ENCODE measurements around the gene ARMC12.
"Not testable (repeated sequence)": the region's sequence is repeated elsewhere in the genome, so short reads cannot be mapped to it uniquely, and the experiment has no call there.

The ARMC12 gene

DNA sequence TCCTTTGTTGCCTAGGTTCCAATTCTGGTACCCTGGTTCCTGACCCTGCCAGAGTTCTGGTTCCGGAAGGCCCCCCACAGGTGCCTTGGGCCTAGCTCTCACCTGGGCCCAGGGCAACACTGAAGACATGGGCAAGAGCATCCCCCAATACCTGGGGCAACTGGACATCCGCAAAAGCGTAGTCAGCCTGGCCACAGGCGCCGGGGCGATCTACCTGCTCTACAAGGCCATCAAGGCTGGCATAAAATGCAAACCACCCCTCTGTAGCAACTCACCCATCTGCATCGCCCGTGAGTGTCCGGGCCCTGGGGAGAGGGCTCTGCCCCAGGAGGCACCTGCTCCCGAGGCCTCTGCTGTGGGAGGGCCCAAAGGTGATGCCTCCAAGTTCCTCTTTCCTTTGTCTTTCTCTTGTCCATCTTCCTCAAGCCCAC, at the start of gene ARMC12:
TSS of gene ARMC12 (plus strand) at position 51 of the 431 bp plus-strand sequence. CDS start at position 128, 77 bp downstream.
- no peak for DNase-seq

DNA sequence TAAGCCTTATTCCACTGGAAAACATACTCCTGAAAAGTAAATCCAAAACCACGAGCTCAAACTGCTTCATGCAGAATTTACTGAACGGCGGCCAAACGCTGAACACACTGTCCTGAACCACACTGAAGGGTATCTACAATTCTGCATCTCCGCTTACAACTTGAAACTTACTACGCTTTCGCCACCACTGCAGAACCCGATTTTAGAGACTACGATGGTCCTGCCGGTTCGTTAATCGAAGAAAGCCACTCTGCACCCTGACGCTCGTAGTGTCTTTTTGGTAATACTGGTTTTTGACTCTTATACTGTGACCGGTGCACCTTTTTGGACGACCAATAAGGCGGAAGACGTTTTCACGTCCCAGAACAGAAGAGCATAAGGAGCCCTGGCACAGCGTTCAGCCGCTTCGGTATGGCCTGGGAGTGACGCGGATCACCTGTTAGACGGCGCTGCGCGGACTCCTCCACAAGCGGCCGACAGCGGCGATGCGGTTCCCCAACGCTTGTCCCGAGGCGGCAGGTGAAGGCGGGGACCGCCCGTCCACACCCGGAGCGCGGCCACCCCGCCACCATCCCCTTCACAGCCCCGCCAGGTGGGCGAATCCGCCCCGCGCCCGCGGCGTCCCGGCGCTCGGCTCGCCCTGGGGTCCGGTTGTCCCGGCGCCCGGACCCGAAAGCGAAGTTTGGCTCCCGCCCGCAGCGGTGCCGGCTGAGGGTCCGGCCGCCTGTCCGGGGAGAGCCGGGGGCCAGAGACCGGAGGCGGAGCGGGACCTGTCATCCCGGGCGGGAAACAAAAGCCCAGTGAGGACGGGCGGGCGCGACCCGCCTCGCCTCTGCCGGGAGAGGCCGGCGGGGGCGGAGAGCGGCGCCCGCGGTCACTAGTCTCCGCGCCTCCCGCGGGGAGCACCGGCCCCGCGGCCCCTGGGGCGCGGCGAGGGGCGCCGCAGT, 48.9 kb upstream of the ARMC12 start:
- peak; percentile 32 for DNase-seq

GRCh38 chr6:35688605-35689322, 48.1 kb upstream of the ARMC12 start, which contains the start of gene FKBP5:
TSS of gene FKBP5 (minus strand) at chr6:35688915. CDS start at chr6:35642824, 46,091 bp downstream.
- DNase-seq: peak; percentile 85

DNA sequence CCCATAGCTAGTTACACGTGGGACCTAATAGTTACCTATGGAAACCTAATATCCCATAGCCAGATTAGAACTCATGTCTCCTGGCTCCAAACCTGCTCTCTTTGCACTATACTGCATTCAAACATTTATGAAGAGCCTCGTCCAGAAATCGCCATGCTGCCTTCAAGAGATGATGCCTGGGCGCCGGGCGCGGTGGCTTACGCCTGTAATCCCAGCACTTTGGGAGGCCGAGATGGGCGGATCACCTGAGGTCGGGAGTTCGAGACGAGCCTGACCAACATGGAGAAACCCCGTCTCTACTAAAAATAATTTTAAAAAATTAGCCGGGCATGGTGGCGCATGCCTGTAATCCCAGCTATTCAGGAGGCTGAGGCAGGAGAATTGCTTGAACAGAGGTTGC, 46.8 kb upstream of the ARMC12 start:
- DNase-seq: not testable (repeated sequence)

GRCh38 chr6:35690484-35690883, 46.3 kb upstream of the ARMC12 start:
- DNase-seq: no peak

GRCh38 chr6:35691027-35691824, 45.6 kb upstream of the ARMC12 start:
- DNase-seq: no peak

DNA sequence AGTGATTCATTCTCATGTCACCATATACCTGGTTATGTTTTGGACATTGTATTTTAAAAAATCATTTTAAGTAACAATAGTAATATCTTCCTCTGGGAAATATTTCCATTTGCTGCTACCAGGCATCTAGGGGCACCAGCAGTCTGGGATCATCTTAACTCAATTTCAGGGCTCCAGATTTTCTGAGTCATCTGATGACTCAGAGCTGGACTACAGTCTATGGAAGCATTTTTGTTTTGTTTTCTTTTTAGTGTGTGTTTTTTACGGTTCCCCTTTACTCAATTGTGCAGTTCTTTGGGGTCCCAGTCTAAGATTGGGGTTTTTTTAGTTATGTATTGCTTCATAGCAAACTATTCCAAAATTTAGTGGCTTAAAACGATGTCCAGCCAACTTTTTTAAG, 42.4 kb upstream of the ARMC12 start:
- no peak for DNase-seq

GRCh38 chr6:35698430-35698829, 38.4 kb upstream of the ARMC12 start:
- not testable (repeated sequence) for DNase-seq

DNA sequence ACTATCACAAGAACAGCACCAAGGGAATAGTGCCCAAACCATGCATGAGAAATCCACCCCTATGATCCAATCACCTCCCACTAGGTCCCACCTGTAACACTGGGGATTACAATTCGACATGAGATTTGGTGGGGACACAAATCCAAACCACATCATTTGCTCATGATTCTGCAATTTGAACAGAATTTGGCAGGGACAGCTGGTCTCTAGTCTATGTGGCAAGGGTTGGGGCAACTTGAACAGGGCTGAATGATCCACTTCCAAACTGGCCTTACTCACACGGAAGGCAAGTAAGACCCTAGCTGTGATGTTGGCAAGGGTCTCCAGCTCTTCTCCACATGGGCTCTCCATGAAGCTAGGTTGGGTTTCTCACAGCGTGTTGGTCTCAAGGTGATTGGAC, 38.0 kb upstream of the ARMC12 start:
- DNase-seq: no peak

DNA sequence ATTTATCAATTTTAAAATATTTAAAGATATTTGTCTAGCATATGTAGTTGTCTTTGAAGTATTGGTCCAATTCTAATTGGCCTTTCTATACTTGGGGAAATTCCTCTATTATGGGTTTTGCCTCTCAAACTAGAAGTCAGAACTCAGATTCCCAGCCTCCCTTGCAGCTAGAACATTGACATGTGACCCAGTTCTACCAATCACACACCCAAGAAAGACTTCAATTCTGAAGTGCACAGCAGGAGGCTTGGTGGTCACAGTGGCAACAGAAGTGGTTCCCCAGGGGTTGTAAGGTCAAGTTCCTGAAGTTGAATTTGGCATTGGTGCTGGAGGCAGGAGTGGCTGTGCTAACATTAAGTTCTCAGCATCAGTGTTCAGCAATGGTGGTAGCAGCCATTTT, 33.3 kb upstream of the ARMC12 start:
- no peak for DNase-seq

DNA sequence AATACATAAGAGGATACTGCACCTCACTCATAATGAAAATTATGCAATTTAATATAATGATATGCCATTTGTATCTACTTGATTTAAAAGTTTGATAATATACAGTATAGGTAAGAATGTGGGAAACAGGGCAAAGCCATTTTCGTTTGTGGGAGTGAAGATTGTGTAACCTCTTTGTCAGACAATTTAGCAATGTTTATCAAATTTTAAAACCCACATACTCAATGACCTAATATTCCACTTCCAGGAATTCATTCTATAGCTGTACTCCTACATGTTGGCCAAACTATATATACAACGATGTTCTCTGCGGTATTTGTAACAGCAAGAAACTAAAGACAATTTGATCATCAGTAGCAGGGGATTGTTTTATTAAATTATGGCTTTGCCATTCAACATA, 30.4 kb upstream of the ARMC12 start:
- no peak for DNase-seq

GRCh38 chr6:35707714-35708407, 29.0 kb upstream of the ARMC12 start:
- no peak for DNase-seq

GRCh38 chr6:35708585-35708984, 28.2 kb upstream of the ARMC12 start:
- DNase-seq: no peak

- no peak for DNase-seq
These were observed 26.5 kb upstream of the ARMC12 start for GRCh38 chr6:35710241-35710847.

DNA sequence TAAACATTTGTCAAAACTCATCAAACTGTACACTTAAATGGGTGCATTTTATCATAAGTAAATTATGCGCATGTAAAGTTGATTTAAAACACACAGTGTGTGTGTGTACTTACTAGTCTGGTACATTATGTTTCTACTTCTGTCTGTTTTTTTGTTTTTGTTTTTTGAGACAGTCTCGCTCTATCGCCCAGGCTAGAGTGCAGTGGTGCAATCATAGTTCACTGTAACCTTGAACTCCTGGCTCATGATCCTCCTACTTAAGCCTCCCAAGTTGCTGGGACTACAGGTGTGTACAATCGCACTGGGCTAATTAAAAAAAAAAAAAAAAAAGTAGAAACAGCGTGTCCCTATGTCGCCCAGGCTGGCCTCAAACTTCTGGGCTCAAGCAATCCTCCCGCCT, 25.1 kb upstream of the ARMC12 start:
- no peak for DNase-seq

- DNase-seq: no peak
These were observed 23.6 kb upstream of the ARMC12 start for GRCh38 chr6:35713006-35713767.

DNA sequence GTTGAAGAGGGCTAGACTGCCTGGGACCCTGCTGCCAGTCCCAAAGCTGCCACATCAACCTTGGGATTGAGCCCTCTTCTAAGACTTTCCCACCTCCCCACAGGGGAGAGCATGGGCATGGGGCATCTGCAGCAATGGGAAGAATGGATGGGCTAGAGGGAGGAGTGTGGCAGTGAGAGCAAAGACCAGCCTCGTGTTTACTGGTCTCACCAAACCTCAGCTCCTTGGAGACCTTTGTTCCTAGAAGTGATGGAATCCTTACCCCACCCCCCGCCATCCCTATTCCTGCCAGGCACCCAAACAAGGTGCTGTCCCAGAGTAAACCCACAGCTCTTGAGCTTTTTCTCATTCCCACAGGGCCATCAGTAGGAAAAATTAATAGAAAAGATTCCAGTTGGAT, 20.0 kb upstream of the ARMC12 start:
- no peak for DNase-seq

DNA sequence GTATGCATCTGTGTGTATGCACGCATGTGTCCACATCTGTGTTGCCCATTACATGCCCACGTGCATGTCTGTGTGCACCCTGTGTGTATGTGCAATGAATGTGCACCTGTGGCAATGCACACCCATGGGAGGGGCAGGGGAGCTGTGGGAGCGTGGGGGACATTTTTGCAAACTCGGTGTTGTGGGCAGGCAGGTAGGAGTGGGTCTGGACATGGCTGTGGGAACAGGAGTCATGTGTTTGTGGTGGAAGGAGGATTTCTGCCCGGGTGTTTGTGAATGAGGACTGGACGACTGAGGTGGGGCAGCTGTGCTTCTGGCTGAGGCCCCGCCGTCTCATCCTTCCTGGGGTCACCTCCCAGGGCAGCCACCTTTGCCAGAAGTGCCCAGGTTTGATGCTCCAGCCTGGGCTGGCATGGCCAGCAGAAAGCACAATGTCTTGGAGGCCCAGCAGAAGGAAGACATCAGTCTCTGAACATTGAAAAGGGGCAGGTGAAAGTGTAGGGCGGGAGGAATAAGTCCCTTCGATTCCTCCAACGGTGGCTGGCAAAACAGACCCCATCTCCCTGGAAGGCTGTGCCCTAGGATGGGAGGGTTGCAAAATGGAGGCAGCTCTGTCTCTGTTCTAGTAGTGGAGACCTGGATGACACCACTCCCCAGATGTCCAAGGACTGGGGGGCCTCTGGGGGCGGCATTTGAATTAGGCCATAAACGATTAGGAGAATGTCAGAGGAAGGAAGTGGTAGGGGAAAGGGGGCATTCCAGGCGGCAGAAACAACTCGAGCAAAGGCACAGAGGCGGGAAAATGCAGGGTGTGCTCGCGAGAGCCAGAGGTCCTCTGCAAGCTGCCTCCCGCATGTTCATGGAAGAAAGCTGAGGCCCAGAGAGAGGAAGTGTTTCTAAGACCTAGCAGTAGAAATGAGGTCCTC, 19.1 kb upstream of the ARMC12 start:
- DNase-seq: no peak

- no peak for DNase-seq
These were observed 18.5 kb upstream of the ARMC12 start for GRCh38 chr6:35718375-35718736.

GRCh38 chr6:35718911-35719381, 17.9 kb upstream of the ARMC12 start:
- DNase-seq: no peak
